MV-4-11 (cell line): Measurements from ENCODE around the gene E2F8.

Experiments used
- DNase-seq: peaks from one replicate; lab custom pipeline; 2025; lab: John Stamatoyannopoulos, UW

E2F8 gene

DNA sequence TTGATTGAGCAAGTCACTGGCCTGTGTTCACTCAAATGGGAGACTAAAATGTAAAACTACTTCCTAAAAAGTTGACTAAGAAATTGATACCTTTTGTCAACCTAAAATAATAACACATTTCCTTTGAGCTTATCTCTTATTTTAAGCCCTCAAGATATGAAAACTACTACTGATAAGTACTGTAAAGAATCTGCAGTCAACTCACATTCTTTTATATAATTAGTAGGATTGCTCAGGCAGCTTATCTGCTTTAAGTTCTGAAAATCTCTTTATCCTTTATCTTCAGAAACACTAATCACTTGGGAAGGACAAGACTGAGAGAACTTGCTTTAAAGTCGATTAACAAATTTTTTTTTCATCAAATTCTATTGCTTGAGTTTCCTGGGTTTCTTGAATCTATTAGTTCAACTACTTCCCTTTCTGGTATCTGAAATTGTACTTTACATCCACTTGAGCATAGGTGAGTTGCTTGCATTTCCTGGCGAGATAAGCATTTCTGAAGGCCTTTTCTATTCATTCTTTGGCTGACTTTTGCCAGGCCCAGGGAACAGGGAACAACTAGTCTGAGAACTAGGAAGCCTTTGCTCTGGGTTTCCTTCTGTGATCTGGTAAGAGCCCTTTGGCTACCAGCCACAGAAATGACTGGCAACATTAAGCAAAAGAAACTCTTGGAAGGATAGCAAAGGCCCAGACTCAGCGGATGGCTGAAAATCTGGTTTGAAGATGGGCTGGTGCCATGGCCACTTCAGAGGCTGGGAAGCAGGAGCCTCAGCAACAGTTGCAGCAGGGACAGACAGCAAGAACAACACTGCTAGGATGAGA lies 19.6 kb downstream of the E2F8 start:
- DNase-seq, result no peak

DNA sequence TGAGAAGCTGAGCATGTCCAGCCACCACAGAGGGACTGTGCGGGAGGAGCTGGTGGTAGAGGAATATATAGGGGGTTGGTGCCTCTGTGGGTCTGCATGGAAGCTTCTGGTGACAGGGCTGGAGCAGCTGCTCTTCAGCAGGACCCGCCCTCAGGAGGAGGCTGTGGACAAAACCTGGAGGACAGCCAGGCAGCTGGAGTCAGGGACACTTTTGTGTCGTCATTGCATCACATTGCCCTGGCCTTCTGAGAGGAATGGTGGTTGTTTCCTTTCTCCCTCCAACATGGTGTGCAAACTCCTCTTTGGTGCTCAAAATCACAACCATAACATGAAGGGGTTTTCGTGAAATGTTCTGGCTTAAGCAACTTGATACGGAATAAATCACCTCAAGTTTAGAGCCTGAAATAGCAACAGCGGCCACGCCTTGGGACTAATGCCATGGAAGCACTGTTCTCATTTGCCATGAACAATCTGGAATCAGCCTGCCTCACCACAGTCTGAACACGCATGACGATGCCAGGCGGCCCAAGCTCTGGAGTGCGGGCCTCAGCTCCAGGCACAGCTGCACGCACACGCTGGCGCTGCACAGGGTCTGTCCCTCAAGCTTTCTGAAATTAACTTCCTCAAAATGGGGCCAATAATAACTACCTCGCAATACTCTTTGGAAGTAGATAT lies 21.8 kb downstream of the E2F8 start:
- DNase-seq, result peak; percentile 13

DNA sequence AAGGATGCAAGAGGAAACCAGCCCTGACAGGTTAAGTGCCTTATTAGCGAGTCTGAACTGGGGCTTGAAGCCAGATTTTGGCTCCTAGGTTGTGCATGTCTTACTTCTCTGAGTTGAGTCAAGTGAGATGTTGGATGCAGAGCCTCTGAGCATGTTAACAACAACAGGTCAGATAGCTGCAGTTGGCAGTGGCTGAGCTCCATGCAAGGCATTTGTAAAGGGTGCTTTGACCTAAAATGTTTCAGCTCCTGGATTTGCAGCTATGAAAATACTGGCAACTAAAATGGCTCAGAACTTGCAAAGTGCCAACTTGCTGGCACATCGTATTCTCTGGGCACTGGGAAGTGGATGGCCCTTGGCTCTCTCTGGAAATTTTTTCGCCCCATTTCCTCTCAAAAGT lies 22.5 kb downstream of the E2F8 start:
- DNase-seq, result no peak

DNA sequence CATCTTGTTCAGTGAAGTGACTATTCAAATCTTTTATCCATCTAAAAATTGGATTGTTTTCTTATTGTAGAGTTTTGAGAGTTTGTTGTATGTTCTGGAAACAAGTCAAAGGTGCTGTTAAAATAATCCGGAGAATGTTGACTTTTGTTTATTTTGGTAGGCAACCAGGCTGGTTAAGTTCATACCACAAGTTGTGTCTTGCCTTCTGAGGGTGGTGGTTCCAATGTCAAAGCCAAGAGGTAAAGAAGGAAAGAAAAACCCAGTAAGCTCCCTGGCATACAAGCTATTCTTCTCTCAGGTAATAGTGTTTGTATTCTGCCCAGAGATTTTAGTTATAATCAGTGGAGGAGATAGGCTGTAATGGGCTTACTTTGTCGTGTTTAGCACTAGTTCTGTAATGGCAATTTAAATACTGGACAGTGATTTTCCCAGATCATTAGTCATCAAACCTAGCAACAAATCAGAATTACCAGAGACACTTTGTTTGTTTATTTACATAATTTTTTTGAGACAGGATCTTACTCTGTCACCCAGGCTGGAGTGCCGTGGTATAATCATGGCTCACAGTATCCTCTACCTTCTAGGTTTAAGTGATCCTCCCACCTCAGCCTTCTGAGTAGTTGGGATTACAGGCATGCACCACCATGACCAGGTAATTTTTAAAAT lies 23.9 kb downstream of the E2F8 start:
- DNase-seq, result no peak

DNA sequence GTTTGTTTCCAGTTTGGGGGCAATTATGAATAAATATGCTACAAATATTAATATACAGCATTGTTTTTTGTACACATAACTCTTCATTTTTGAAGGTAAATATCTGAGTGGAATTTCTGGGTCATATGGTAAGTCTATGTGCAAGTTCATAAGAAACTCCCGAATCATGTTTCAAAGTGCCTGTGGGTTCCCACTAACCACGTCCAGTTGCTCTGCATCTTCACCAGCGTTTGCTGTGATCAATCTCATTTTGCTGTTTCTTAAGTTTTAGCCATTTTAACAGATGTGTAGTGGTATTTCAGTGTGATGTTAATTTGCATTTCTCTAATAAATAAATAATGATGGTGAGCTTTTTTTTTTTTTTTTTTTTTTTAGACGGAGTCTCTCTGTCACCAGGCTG lies 24.7 kb downstream of the E2F8 start:
- no peak for DNase-seq

DNA sequence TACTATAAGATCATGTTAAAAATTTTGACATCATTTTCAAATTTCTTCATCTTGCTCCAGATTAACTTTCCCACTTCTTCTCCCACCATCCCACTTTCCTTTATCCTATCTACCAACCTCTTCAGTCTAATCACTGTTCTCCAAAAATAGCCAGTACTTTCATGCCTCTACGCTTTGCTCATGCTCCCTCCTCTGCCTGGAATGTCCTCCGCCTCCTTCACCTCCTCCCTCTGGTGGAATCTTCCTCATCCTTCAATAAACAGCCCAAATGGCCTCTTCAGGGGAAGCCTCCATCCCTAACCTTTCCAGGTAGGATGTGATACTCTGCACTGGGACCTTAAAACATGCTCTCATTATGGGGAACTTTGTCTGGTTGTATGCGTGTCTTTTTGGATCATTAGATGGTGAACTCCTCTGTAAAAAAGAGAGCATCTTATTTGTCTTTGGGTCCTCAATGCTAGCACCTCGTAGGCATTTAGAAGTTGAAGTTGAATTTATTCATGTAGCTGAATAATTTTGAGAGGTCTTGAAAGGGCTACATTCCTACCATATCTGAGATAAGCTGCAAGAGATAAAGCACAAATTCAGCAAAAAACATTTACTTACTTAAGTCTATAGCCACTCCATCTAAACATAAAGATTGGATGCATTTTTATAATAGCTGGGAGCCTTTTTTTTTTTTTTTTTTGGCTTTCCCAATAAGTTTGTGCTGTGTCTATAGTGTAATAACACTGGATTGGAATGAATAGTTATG lies 31.0 kb downstream of the E2F8 start:
- DNase-seq, result no peak

DNA sequence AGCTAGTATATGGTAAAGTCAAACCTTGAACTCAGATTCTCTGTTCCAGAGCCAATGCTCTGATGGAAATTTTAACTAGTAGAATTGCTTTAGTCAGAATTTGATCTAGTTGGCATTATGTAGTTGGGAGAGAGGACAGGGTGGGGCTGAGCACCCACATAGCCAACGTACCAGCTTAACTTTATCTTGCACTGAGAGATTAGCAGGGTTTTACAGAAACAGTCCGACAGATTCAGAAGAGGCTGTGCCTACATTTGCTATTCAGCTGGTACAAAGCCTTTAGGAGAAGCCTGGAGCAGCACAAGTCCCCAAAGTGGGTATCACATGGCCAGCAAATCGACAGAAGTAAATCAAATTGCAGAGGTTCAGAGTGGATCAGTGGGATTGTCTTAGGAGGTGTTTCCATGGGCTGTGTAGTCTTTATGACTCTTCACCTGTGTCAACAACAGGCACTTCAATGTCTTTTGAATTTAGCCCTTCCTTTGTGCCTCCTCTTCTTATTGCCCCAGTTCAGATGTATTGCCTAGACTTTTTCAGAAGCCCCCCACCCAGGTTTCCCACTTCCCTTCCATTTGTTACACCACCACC lies 31.7 kb downstream of the E2F8 start:
- no peak for DNase-seq

DNA sequence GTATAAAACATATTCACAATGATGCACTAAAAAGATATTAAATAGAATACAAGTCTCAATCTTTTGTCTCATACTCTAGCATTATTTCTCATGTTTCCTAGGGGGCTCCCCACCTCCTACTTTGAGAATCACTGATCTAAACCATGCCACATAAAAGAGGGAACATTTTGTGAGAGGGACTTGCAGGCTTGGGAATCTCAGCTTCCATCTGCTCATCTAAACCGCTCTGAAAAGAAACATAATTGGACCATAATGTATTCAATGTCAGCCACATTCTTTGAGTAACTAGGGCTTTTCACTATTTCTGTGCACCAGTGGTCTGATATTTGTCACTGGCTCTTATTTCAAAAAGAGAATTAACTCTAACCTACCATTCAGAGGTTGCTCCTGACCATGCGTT lies 32.6 kb downstream of the E2F8 start:
- DNase-seq, result no peak

DNA sequence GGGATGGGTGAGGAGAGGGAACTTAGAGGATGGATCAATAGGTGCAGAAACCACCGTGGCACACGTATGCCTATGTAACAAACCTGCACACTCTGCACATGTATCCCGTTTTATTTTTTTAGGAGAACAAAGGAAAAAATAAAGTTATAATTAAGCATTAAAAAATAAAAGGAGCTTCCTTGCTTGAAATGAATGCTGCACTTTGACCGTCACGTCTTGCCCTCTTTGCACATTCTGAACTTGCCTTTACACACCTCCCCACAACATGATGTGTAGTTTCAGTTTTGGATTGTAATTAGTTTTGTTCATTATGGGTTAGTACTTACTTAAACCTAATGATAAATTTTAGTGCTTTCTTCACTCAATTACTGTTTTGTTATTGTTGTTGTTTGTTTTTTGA lies 35.9 kb downstream of the E2F8 start:
- no peak for DNase-seq

DNA sequence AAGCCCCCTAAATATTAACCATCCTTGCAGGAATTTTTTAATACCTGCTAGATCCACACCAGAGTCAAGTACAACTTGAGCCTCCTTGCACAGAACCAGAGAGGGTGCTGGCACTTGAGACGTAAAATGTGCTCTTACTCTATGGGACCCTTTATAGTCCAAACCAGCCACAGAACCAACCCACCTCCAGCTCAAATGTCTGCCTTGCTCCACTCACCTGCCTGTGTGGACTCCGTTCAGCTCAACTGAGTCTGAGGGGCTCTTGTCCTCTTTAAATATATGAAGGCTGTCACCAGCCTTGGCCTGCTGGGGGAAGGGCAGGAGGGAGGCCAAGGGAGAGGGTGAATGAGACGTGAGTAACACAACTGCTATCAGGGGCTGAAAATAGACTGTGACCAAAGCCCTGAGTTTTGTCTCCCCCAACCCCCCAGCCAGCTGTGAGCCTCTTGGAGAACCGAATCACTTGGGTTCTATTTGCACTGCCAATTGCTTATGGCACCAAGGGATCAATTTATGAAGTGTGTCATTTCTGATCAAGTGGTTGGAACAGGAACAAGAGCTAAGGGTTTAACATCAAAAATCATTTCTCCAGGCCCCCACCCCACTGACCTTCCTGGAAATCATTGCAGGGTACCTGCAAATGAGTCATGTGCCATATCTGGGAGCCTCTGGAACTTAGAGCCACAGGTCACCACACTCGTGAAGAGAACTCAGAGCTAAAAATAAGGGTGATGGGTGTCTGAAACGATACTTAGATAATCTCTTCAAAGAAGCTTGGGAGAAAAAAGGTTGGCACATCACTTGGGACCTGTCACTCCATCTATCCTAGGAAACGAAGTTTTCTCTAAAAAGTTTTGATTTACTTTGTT lies 38.8 kb downstream of the E2F8 start, which contains the start of gene CSRP3:
Gene CSRP3 (minus strand): TSS at position 247 of the 869 bp plus-strand sequence. CDS start 9,535 bp downstream, outside the sequence.
- no peak for DNase-seq

DNA sequence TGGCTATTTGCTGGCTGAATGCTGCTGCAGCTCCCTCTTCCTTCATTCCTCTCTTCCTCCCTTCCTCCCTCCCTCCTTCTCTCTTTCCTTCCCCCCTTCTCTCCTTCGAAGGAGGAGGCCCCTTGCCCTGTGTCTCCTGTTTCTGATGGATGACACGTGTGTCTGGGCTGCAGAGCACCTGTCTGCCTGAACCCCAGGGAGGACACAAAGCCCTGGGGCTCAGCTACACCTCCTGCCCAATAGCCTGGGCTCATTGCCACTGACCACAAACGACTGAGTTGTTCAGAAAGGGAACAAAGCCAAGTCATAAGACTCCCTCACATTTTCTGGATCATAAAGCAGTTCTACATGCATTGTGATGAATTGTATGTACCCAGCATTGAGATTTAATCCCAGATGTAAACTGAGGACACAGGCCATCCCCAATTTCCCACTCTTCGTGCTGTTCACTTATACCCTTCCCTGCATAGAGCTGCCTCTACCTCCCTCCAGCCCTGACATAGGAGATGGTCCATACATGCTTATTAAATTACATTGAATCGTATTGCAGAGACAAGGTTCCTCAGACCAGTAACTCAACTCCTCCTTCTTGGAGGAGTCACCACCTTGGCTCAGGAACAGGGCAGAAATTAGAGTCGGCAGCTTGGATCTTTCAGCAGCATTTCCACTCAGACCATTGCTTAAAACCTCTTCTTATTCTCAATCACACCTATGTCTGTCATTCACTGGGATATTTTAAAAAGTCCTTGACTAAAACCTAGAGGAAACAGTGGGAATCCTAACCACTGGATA lies 40.1 kb downstream of the E2F8 start:
- peak; percentile 38 for DNase-seq

DNA sequence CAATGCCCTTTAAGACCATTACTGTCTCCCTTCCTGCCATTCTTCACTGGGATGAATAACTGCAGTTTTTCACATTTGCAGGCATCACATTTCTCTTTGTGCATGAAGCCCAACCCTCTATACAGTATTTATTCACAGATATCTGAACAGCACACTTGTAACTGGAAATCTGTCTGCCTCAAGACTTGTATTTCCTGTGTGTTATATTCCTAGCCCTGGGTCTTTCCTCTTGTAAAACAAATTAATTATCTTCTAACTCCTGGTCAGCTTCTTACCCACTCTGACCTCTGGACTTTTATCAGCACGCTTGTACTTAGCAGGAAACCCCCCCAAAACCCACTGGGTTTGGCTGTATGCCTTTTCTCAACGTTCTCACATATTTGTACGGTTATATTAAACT lies 41.0 kb downstream of the E2F8 start:
- no peak for DNase-seq

DNA sequence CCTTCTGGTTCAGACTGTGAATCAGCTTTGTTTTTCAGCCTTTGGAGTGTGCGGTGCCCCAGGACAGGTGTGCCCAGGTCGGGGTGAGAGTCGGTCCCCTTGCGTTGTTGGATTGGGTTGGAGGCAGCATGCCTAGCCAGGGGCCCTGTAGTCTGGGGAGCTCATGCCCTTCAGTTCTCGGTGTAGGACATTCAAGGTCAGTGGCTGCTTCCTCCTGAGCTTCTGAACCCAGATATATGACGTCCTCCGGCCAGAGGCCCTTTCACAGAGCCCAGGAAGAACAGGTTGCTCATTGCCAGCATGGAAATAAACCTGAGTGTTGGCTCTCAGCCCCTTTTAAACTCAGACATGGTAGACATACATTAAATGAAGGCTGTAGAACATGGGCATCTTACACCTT lies 41.7 kb downstream of the E2F8 start:
- no peak for DNase-seq

DNA sequence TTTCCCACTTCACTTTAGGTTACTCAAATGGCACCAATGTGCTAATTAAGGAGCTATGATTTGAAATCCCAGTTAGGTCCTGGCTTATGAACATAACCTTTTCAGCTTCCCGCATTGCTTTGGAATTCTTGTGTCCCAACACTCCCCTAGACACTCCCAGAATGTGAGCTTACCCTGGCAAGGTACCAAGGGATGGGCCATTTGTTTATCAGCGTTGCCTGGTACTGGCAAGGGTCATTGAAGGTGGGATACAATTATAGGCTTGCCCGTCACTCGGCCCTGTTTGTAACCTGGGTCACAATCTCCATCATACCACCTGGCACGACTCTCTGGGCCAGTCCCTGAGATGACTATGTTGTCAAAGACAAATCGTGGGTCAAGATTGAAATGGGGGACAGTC lies 44.3 kb downstream of the E2F8 start:
- no peak for DNase-seq

DNA sequence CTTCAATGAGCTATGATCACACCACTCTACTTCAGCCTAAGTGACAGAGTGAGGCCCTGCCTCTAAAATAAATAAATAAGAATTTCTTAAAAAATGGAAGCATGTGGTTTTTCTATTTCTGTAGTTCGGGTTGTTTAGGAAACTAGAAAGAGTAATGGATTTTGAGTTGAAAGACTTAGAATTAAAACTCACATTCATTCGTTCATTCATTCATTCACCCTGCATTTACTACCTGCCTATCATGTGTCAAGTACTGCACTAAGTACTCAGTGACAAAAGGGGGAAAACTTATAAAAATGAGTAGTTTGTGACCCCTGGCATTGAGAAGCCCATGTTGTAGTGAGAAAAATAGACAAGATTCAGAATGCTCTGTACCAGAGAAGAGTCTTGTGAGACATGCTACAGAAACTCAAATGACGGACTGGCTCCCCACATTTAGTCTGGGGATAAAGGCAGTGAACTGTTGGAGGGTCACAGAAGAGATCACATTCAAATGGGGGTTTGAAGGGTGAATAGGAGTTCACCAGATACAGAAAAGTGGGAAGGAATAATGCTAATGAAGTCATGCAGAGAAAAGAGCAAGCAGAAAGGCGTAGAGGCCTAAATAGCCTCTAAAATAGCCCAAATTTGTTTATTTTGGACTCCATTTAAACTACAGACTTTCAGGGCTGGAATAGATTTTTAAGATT lies 46.0 kb downstream of the E2F8 start:
- no peak for DNase-seq

DNA sequence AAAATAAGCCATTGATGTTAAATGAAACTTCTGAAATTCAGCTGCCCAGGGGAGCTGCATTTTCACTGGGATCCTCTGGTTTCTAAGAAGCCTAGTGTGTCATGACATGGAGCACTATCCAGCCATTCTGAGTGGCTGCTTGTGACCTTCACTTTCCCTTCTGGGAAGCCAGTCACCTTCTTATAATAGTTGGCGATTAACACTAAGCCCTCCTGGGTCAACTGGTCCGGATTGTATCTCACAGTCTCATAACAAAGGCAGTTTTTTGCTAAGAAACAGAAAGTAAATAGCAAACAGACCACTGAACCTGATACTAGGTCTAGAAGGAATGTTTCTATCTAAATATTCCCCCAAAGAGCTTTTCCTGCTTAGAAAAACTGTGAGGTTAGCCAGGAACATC lies 46.8 kb downstream of the E2F8 start:
- DNase-seq, result no peak

DNA sequence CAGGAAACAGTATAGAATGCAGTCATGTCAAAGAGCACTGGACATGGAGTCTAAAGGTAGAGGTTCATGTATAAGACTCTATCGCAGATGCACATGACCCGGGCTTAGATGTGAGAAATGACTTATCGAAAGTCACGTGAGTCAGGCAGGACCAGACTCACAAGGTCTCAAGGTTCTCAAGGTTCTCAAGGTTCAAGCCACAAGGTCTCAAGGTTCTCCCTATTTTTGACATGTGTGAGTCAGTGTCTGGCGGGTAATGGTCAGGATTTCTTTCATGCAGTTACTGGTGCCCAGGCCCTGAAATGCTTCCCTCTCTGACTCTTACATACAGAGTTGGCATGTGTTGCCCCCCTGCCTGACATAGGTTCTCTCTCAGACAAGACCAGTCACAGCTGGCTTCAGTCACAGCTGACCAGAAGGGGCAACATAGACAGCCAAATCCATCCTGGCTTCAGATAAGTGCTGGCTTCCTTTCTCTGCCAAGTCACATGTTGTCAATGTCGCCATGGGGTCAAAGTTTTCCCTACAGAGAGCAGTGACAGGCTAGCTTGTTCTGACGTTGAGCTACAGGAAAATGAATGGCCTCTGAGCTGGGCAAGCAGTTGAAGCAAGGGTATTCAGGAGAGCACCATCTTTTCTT lies 49.1 kb downstream of the E2F8 start:
- DNase-seq, result no peak

DNA sequence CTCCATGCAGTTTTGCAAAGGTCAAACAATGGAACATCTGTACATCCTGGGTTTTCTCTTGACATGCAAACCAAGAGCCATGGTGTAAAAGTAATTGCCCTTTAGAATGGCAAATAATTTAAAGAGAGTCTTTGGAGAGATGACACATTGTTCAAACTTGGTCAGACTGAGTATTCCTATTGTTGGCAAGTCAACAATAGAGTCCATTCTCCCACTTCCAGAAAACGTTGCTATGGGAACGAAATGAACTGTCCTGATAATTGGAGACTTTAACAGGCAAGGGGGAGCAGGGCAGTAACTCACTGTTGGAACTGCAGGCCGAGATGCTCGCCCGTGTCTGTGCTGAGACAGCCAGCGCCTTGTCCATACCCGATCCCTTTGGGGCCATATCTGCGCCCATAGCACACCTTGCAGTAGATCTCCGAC lies 52.9 kb downstream of the E2F8 start:
- no peak for DNase-seq
